Panc1 (cell line): Measurements from ENCODE around the gene ATP11A.

Source experiments
- CTCF ChIP-seq: fragments of 450-650 bp; IDR thresholded peaks from 2 replicates; pipeline ENCODE4 v1.5.1; 2017; ENCODE audit warnings: mild to moderate bottlenecking
- POLR2AphosphoS5 ChIP-seq: IDR thresholded peaks from 2 replicates; pipeline ENCODE4 v1.6.1; 2012; ENCODE audit warnings: mild to moderate bottlenecking, low read depth, low read length, moderate library complexity
- REST ChIP-seq, 2 experiments: IDR thresholded peaks; 2 replicates each; pipeline ENCODE4 v1.6.1; 2011 to 2012; ENCODE audit warnings: low read depth in 2 of 2, control low read depth in 1 of 2, low read length in 1 of 2, mild to moderate bottlenecking in 1 of 2, moderate library complexity in 1 of 2; ENCODE audit not compliant: insufficient read depth in 1 of 2
- SIN3A ChIP-seq: IDR thresholded peaks from 2 replicates; pipeline ENCODE4 v1.6.1; 2012; ENCODE audit warnings: low read depth, mild to moderate bottlenecking, low read length, moderate library complexity, borderline replicate concordance; ENCODE audit not compliant: insufficient read depth
- TCF7L2 ChIP-seq: IDR thresholded peaks from 2 replicates; pipeline ENCODE4 v1.6.1; 2011; ENCODE audit warnings: mild to moderate bottlenecking, low read depth, low read length, inconsistent platforms

- TF ChIP-seq CTCF, result no peak
- no peak for TF ChIP-seq TCF7L2
- no peak for TF ChIP-seq REST (IDR thresholded peaks at IDR 0.05; ENCODE audit: insufficient read depth in 1 of 2, low read depth in 2 of 2, low read length in 1 of 2)
- TF ChIP-seq POLR2AphosphoS5, result no peak
- TF ChIP-seq SIN3A, result no peak
Observed at GRCh38 chr13:112791663-112792440, 102.0 kb downstream of the ATP11A start.
